Calu3 (cell line): ENCODE results near the gene ST14. TPM values are rescaled to one million over a fixed set of nuclear protein-coding genes. Genes with fewer than 3 reads are reported as not detected.

Experiments used
- BruUV-seq: library from RNA; stranded (reverse); fragments of 400-500 nt; replicated peaks from 2 replicates; lab custom pipeline; 2021; lab: Mats Ljungman, UMichigan
- CTCF ChIA-PET: fragments of 300-600 bp; sonication (Branson Sonifier 250); formaldehyde crosslinking; loops from one replicate; lab custom pipeline; 2022; ENCODE audit warnings: antibody characterized with exemption; lab: Charles Lee
- DNase-seq: peaks from one replicate; pipeline ENCODE4 v3.0.0; 2022
- H3K27ac Mint-ChIP-seq: one replicate; pipeline ENCODE4 v1.8.0; 2022; ENCODE audit warnings: mixed read lengths; ENCODE audit not compliant: unreplicated experiment
- H3K27me3 Mint-ChIP-seq: one replicate; pipeline ENCODE4 v1.8.0; 2022; ENCODE audit warnings: mixed read lengths; ENCODE audit not compliant: unreplicated experiment
- H3K36me3 Mint-ChIP-seq: one replicate; pipeline ENCODE4 v1.8.0; 2022; ENCODE audit warnings: mild to moderate bottlenecking, moderate library complexity, mixed read lengths; ENCODE audit not compliant: insufficient read depth, unreplicated experiment
- H3K4me1 Mint-ChIP-seq: one replicate; pipeline ENCODE4 v1.8.0; 2022; ENCODE audit warnings: mild to moderate bottlenecking, low read depth, mixed read lengths; ENCODE audit not compliant: unreplicated experiment
- H3K4me3 Mint-ChIP-seq: one replicate; pipeline ENCODE4 v1.8.0; 2022; ENCODE audit warnings: mild to moderate bottlenecking, low read depth, moderate library complexity, mixed read lengths; ENCODE audit not compliant: unreplicated experiment
- H3K9me3 Mint-ChIP-seq: one replicate; pipeline ENCODE4 v1.8.0; 2022; ENCODE audit warnings: low read depth, mixed read lengths; ENCODE audit not compliant: unreplicated experiment
- CTCF ChIP-seq: fragments of 200-600 bp; IDR thresholded peaks from one replicate; pipeline ENCODE4 v1.8.0; 2022; ENCODE audit warnings: antibody characterized with exemption; ENCODE audit not compliant: unreplicated experiment
- intact Hi-C: fragments of 100-400 bp; cut with micrococcal nuclease; formaldehyde crosslinking; loops from one replicate; pipeline ENCODE4 v1.10.0; 2022; ENCODE audit not compliant: unreplicated experiment
- total RNA-seq: library from RNA; stranded (reverse); gene quantifications from 2 replicates; pipeline ENCODE4 v1.2.3, GENCODE V29; 2022

Gene ST14
- total RNA-seq, 1 experiment from 2014 or later, result 153 TPM

DNA sequence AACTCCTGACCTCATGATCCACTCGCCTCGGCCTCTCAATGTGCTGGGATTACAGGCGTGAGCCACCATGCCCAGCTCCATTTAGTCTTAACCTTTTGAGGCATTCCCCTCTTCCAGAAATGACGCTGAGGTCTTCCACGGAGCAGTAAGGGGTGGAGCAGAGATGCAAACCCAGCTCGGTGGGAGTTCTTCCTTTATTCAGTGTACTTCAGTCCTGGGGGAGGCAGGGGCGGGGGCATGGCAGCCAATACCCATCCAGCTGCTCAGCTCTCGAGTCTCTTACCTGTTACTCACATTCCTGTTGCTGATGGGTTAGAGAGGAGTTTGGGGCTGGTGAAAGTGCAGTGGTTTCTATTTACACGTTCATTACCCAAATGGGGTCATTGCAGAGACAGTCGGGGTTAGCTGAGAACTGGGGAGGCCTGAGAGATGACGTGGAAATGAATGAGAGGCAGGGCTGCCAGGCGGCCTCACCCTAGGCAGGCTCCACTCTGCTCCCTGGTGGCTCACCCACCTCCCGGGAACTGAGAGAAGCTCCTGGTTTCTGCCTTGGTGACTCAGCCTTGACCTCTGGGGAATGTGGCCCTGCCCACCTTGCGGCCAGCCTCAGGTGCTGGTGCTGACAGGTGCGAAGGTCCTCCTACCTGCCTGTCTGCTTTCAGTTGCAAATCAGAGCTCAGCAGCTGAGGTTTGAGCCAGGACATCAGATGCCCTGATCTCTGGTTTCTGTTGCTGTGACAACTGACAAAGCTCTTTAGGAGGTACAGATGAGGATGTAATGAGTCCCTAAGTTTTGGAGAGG, 13.4 kb upstream of the ST14 start:
- Mint-ChIP-seq H3K36me3 (peaks cover 29% of the 10 kb centered on the region), H3K27me3 (no peaks in the 10 kb centered on the region), H3K4me1 (peaks cover 25% of the 10 kb centered on the region), H3K9me3 (no peaks in the 10 kb centered on the region), H3K27ac (peak overlapping the region; percentile 98), H3K4me3 (peak overlapping the region; percentile 60)
- peak; percentile 93 for DNase-seq
- TF ChIP-seq CTCF, result no peak
- BruUV-seq, result no TSS peak
- intact Hi-C loops, result loop anchor here (2.0 to 5.0 kb wide), 2 partner anchors 35 to 224 kb away; no protein-coding TSS in a partner anchor
- CTCF ChIA-PET, result interaction anchor here (0.6 to 2.7 kb wide), 18 partner anchors 9 to 751 kb away, joined by 3 to 19 read pairs (median 4); partner anchors contain the start of genes PRDM10 and ST14

DNA sequence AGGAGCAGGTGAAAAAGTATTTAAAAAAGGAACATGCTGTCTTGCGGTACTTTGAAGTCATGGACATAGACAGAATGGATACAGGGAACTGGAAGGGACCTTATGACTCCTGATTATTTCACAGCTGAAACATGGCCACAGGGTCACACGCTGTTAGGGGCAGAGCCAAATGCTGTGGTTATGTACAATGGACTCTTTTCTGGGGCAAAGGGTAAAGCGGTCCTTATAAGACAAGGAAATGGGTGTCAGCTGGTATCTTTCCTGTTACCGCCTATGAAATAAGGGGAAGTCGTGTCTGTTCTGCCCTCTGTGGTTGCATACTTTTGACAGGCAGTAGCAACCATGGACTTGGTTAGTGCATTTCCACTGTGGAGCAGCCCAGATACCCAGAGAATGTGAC, 12.8 kb upstream of the ST14 start:
- H3K4me3 Mint-ChIP-seq, result peak overlapping the region; percentile 60

DNA sequence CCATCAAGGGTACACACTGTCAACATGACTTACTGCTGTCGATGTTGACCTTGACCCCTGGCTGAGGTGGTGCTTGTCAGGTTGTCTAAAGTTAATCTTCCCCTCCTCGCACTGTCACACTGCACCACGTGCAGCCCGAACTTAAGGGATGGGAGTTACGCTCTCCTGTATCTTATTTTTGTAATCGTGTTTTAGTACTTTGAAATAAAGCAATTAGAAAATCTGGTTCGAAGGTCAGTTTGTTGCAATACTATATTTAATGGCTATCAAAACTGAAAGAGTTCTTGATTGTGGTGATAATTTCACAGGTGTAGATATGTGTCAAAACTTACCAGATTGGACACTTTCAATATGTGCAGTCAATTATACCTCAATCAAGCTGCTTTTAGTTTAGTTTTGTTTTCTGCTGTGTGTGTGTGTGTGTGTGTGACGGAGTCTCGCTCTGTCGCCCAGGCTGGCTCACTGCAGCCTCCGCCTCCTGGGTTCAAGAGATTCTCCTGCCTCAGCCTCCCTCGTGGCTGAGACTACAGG, 10.7 kb upstream of the ST14 start:
- DNase-seq, result no peak
- no peak for TF ChIP-seq CTCF
- H3K27me3 Mint-ChIP-seq, result no peaks in the 10 kb centered on the region
- H3K27ac Mint-ChIP-seq, result peak overlapping the region; percentile 39
- H3K36me3 Mint-ChIP-seq, result peaks cover 25% of the 10 kb centered on the region
- H3K4me1 Mint-ChIP-seq, result peaks cover 25% of the 10 kb centered on the region
- intact Hi-C loops, result loop anchor here (5.0 kb wide), 1 partner anchor 227 kb away; no protein-coding TSS in a partner anchor
- no peak overlapping the region for H3K4me3 Mint-ChIP-seq
- CTCF ChIA-PET, result no interaction called here
- BruUV-seq, result no TSS peak
- no peaks in the 10 kb centered on the region for H3K9me3 Mint-ChIP-seq

More for the DNA sequence above, 12.8 kb upstream of the ST14 start:
- Mint-ChIP-seq H3K9me3 (no peaks in the 10 kb centered on the region), H3K36me3 (peaks cover 30% of the 10 kb centered on the region), H3K27me3 (no peaks in the 10 kb centered on the region), H3K4me1 (peaks cover 25% of the 10 kb centered on the region), H3K27ac (peak overlapping the region; percentile 98)
- CTCF ChIA-PET, result interaction anchor here (0.6 to 2.7 kb wide), 16 partner anchors 10 to 1024 kb away, joined by 3 to 19 read pairs (median 4); partner anchors contain the start of genes PRDM10 and ST14
- no peak for TF ChIP-seq CTCF
- no peak for DNase-seq
- no TSS peak for BruUV-seq
- intact Hi-C loops, result loop anchor here (2.0 to 5.0 kb wide), 2 partner anchors 34 to 224 kb away; no protein-coding TSS in a partner anchor

GRCh38 chr11:130150790-130151189, 8.8 kb upstream of the ST14 start:
- intact Hi-C loops, result no loop called here
- no TSS peak for BruUV-seq
- Mint-ChIP-seq H3K27me3 (no peaks in the 10 kb centered on the region), H3K9me3 (no peaks in the 10 kb centered on the region), H3K27ac (no peak overlapping the region), H3K4me1 (peaks cover 9% of the 10 kb centered on the region), H3K36me3 (peaks cover 16% of the 10 kb centered on the region), H3K4me3 (no peak overlapping the region)
- no peak for TF ChIP-seq CTCF
- CTCF ChIA-PET, result interaction anchor here (0.7 to 0.9 kb wide), 2 partner anchors 9 to 18 kb away, joined by 3 to 4 read pairs; partner anchors contain the start of gene ST14
- DNase-seq, result no peak
